Thyroid gland (tissue), 4 donors: ENCODE results near the gene SNX33. TPM values are rescaled to one million over a fixed set of nuclear protein-coding genes. Genes with fewer than 3 reads are reported as not detected.
"Not testable (repeated sequence)": the region's sequence is repeated elsewhere in the genome, so short reads cannot be mapped to it uniquely, and the experiment has no call there.

Experiments used
- DNase-seq, 2 donors: peaks; one replicate each; pipeline ENCODE4 v3.0.0-alpha.2; 2019
- H3K27ac ChIP-seq, 3 donors: fragments of 200-600 bp; sonication (generic); 1 replicate in 2 of 3; 2 replicates in 1 of 3; pipeline ENCODE4 v1.5.1; 2016 to 2019; ENCODE audit warnings: mild to moderate bottlenecking in 1 of 3, moderate library complexity in 1 of 3
- H3K27me3 ChIP-seq: fragments of 200-600 bp; sonication (generic); one replicate; pipeline ENCODE4 v1.5.1; 2019
- H3K36me3 ChIP-seq, 2 donors: fragments of 200-600 bp; sonication (generic); one replicate each; pipeline ENCODE4 v1.5.1; 2016 to 2019
- H3K4me1 ChIP-seq, 2 donors: fragments of 200-600 bp; sonication (generic); one replicate each; pipeline ENCODE4 v1.5.1; 2017 to 2019
- H3K4me3 ChIP-seq, 3 donors: fragments of 200-600 bp; sonication (generic); replicated peaks in 1 of 3; 1 replicate in 2 of 3; 2 replicates in 1 of 3; pipeline ENCODE4 v1.5.1; 2016; ENCODE audit warnings: mild to moderate bottlenecking in 1 of 3
- H3K9me3 ChIP-seq: fragments of 200-600 bp; sonication (generic); one replicate; pipeline ENCODE4 v1.5.1; 2017
- POLR2A ChIP-seq, 2 donors: fragments of 450-650 bp; IDR thresholded peaks; one replicate each; pipeline ENCODE4 v1.6.1; 2017; ENCODE audit warnings: antibody characterized with exemption in 2 of 2, mild to moderate bottlenecking in 2 of 2, moderate library complexity in 1 of 2
- WGBS, 2 donors: methylation state at CpG; one replicate each; pipeline ENCODE4 v1.1.5; 2017; 5-methylcytosine and 5-hydroxymethylcytosine counted together
- intact Hi-C: fragments of 100-400 bp; cut with DNase I; formaldehyde crosslinking; loops from one replicate; pipeline ENCODE4 v1.15.1; 2023
- total RNA-seq, 4 donors: library from RNA; depleted of rRNA; stranded (reverse); fragments of >200 nt; gene quantifications; one replicate each; pipeline ENCODE4 v1.2.3, GENCODE V29; 2016
- TF ChIP-seq, protein P1 (sequence below), 6 experiments: fragments of 200-600 bp in 3 of 6; fragments of 450-650 bp in 3 of 6; sonication (generic) in 3 of 6; IDR thresholded peaks; one replicate each; pipeline ENCODE4 v1.5.1; 2016 to 2019; ENCODE audit warnings: antibody characterized with exemption in 6 of 6, mild to moderate bottlenecking in 2 of 6, inconsistent platforms in 1 of 6, moderate library complexity in 1 of 6

Gene SNX33
- total RNA-seq, 4 donors from 2014 or later: 22.8 to 28.7 (median 26.5) TPM

DNA sequence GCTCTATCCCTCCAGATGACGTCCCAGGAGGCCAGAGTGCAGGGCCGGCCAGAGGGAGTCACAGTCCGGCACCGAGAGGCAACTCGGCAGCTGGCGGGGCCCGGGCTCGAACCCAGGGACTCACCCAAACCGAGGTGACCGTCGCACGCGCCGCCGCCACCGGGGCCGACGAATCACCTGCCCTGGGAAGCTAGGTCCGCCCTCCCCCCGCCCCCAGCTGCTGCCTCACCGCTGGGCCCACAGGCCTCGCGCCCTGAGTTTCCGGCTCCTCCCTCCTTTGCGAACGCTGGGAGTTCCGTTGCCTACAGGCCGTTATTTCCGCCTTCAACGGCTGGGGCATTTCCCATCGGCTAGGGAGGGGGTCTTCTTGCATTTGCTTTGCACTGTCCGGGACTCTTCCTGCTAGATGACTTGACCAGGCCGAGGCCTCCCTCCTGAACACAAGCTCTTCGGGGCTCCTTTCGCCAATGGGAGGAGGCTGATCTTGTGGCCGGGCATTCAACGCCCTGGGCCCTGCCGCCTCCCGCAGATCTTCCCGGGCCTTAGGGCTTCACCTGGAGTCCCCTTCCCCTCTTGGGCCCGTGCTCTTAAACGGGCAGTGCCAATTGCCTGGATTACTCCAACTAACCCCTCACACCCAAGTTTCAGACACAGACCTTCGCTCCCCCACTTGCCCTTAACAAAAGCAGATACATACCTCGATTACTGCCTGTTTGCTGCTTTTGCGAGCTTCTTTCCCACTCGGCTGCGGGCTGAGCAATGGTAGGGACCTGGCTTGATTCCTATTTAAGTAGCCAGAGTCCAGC lies 22.0 kb upstream of the SNX33 start, which contains the start of gene SNUPN:
Gene SNUPN, minus strand, starts transcription at position 184 of the 806 bp plus-strand sequence. CDS start 4,674 bp downstream, outside the sequence.
- H3K4me3 ChIP-seq: peak within 1 kb of the TSS; percentile 77 to 99 (median 89)
- TF ChIP-seq, protein P1, sequence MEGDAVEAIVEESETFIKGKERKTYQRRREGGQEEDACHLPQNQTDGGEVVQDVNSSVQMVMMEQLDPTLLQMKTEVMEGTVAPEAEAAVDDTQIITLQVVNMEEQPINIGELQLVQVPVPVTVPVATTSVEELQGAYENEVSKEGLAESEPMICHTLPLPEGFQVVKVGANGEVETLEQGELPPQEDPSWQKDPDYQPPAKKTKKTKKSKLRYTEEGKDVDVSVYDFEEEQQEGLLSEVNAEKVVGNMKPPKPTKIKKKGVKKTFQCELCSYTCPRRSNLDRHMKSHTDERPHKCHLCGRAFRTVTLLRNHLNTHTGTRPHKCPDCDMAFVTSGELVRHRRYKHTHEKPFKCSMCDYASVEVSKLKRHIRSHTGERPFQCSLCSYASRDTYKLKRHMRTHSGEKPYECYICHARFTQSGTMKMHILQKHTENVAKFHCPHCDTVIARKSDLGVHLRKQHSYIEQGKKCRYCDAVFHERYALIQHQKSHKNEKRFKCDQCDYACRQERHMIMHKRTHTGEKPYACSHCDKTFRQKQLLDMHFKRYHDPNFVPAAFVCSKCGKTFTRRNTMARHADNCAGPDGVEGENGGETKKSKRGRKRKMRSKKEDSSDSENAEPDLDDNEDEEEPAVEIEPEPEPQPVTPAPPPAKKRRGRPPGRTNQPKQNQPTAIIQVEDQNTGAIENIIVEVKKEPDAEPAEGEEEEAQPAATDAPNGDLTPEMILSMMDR (IDR thresholded peaks at IDR 0.05): no peak
- TF ChIP-seq POLR2A (IDR thresholded peaks at IDR 0.05): peak in 1 of 2 donors; percentile 57
- DNase-seq: peak; percentile 94 to 95
- peak within 1 kb of the TSS; percentile 97 to 100 (median 99) for H3K27ac ChIP-seq
- H3K4me1 ChIP-seq: peaks cover 5 to 24% of the 10 kb centered on the region in 2 donors
- H3K36me3 ChIP-seq: no peaks in the 10 kb centered on the region
- H3K27me3 ChIP-seq: no peaks in the 10 kb centered on the region
- WGBS, 2 donors: 4 to 5% methylated on average over 13 to 21 of the region's 47 CpGs
- intact Hi-C loops: no loop called here
- no peaks in the 10 kb centered on the region for H3K9me3 ChIP-seq

DNA sequence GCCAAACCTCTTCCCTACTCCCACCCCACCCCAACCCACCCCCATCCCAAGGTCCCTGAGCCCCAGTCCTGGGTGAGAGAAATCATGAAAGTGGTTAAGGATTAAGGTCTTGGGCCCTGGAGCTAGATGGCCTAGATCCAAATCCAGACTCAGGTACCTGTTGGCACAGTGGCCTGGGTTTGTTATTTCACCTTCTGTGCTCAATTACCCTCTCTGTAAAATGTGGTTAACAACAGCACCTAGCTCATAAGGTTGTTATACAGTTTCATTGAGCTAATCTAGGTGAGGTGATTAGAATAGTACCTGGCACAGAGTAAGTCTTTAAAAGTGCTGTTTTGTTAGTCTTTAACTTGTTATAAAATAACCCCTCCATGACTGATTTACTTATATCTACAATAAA lies 15.8 kb upstream of the SNX33 start:
- TF ChIP-seq, protein P1 (IDR thresholded peaks at IDR 0.05): no peak
- TF ChIP-seq POLR2A (IDR thresholded peaks at IDR 0.05): no peak
- Histone ChIP-seq H3K27ac (no peak overlapping the region), H3K9me3 (no peaks in the 10 kb centered on the region), H3K4me3 (no peak overlapping the region), H3K27me3 (no peaks in the 10 kb centered on the region), H3K36me3 (no peaks in the 10 kb centered on the region), H3K4me1 (peaks cover 3 to 15% of the 10 kb centered on the region in 2 donors)
- intact Hi-C loops: loop anchor here (10.0 kb wide), 1 partner anchor 53 kb away; no protein-coding TSS in a partner anchor
- peak; percentile 65 to 76 for DNase-seq

DNA sequence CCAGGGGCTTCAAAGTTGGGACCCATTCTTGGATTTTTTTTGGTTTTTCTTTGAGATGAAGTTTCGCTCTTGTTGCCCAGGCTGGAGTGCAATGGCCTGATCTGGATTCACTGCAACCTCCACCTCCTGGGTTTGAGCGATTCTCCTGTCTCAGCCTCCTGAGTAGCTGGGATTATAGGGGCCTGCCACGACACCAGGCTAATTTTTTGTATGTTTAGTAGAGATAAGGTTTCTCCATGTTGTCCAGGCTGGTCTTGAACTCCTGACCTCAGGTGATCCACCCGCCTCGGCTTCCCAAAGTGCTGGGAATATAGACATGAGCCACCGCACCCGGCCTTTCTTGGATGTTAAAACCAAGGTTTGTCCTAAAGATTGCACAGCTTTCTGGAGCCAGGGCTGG lies 13.8 kb upstream of the SNX33 start:
- H3K9me3 ChIP-seq, H3K27me3 ChIP-seq, H3K27ac ChIP-seq, H3K4me3 ChIP-seq, H3K36me3 ChIP-seq, DNase-seq: not testable (repeated sequence)
- intact Hi-C loops: loop anchor here (10.0 kb wide), 1 partner anchor 51 kb away; no protein-coding TSS in a partner anchor
- WGBS, 2 donors: 91 to 92% methylated on average over 7 of the region's 7 CpGs
- H3K4me1 ChIP-seq: peaks cover 17 to 21% of the 10 kb centered on the region in 2 donors

DNA sequence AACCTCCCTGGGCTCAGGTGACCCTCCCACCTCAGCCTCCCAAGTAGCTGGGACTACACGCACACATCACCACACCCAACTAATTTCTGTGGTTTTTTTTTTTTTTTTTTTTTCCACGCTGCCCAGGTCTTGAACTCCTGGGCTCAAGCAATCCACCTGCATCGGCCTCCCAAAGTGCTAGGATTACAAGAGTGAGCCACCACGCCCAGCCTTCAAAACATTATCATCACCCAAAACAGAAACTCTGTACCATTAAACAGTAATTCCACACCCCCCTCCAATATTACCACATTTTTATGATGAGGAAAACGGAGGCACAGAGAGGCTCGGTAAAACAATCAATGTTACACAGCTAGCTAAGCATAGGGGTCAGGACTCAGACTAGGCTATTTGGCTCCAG lies 11.7 kb upstream of the SNX33 start:
- intact Hi-C loops: loop anchor here (10.0 kb wide), 1 partner anchor 49 kb away; no protein-coding TSS in a partner anchor
- H3K36me3 ChIP-seq: no peaks in the 10 kb centered on the region
- no peak for DNase-seq
- no peak for TF ChIP-seq POLR2A (IDR thresholded peaks at IDR 0.05)
- TF ChIP-seq, protein P1 (IDR thresholded peaks at IDR 0.05): no peak
- H3K4me1 ChIP-seq: peaks cover 22 to 30% of the 10 kb centered on the region in 2 donors
- WGBS, 2 donors: 91 to 93% methylated on average over 6 of the region's 6 CpGs
- no peaks in the 10 kb centered on the region for H3K27me3 ChIP-seq
- no peak overlapping the region for H3K27ac ChIP-seq
- no peak overlapping the region for H3K4me3 ChIP-seq
- no peaks in the 10 kb centered on the region for H3K9me3 ChIP-seq

DNA sequence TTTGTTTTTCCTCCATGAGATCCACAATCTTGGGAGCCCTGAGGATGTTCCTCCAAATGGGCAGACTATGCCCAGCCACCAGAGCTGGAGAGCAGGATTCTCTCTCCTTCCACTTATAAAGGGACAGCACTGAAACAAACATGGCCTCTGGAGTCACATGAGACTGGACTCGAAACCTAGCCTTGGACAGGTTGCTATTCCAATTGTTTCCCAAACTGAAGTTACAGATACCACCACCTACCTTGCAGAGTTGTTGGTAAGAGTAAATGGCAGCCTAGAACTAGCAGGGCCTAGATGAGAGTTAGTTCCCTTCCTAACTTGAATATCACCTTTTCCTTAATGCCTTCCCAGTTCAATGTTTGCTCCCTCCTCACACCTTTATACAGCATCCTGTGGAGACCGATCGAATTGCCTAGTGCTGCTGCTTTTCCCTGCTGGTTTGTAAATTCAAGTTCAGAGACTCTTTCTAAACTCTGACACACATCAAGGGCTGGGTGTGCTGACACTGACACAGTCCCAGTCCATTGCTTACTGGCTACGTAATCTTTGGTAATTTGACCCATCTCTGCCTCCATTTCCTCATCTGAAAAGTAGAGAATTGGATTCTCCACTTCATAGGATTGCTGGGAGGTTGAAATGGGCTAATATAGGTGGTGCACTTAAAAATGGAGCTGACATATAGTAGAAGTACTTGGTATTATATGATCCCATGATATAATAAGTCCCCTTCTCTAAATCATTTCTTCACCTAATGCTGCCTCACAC lies 10.3 kb upstream of the SNX33 start:
- intact Hi-C loops: loop anchor here (10.0 kb wide), 1 partner anchor 47 kb away; no protein-coding TSS in a partner anchor
- H3K9me3 ChIP-seq: no peaks in the 10 kb centered on the region
- H3K27ac ChIP-seq: peak overlapping the region in 2 of 3 donors; percentile 93 to 94
- no peaks in the 10 kb centered on the region for H3K36me3 ChIP-seq
- no peaks in the 10 kb centered on the region for H3K27me3 ChIP-seq
- no peak overlapping the region for H3K4me3 ChIP-seq
- 66 to 92% methylated on average over 4 of the region's 4 CpGs for WGBS, 2 donors
- DNase-seq: no peak
- no peak for TF ChIP-seq POLR2A (IDR thresholded peaks at IDR 0.05)
- H3K4me1 ChIP-seq: peaks cover 19 to 36% of the 10 kb centered on the region in 2 donors
